ENCODE measurements around the gene SRP68. TPM values are rescaled to one million over a fixed set of nuclear protein-coding genes. Genes with fewer than 3 reads are reported as not detected.

The SRP68 gene
- total RNA-seq, 4 donors from 2014 or later: 32.2 to 43.4 (median 32.6) TPM

- Histone ChIP-seq H3K36me3 (peaks cover 0 to 10% (median 0%) of the 10 kb centered on the region in 3 donors), H3K9me3 (no peaks in the 10 kb centered on the region), H3K4me3 (no peak overlapping the region), H3K27ac (no peak overlapping the region), H3K27me3 (no peaks in the 10 kb centered on the region), H3K4me1 (no peaks in the 10 kb centered on the region)
- TF ChIP-seq CTCF (IDR thresholded peaks at IDR 0.05) (no peak), POLR2A (IDR thresholded peaks at IDR 0.05) (no peak)
- DNase-seq: no peak
These were observed 54.0 kb downstream of the SRP68 start for GRCh38 chr17:76018340-76018680.

GRCh38 chr17:76017481-76018339 lies 54.6 kb downstream of the SRP68 start:
- Histone ChIP-seq H3K9me3 (no peaks in the 10 kb centered on the region), H3K4me1 (no peaks in the 10 kb centered on the region)

GRCh38 chr17:76014925-76015261 lies 57.4 kb downstream of the SRP68 start:
- H3K4me1 ChIP-seq: no peaks in the 10 kb centered on the region
- H3K27ac ChIP-seq: no peak overlapping the region
- H3K36me3 ChIP-seq: peaks cover 0 to 10% (median 0%) of the 10 kb centered on the region in 3 donors
- no peak for DNase-seq
- H3K4me3 ChIP-seq: no peak overlapping the region
- no peaks in the 10 kb centered on the region for H3K27me3 ChIP-seq
- no peak for TF ChIP-seq POLR2A (IDR thresholded peaks at IDR 0.05)
- TF ChIP-seq CTCF (IDR thresholded peaks at IDR 0.05): no peak
- no peaks in the 10 kb centered on the region for H3K9me3 ChIP-seq

More at GRCh38 chr17:76017481-76018339, 54.6 kb downstream of the SRP68 start:
- no peak for DNase-seq
- peaks cover 0 to 10% (median 0%) of the 10 kb centered on the region in 3 donors for H3K36me3 ChIP-seq
- H3K27me3 ChIP-seq: no peaks in the 10 kb centered on the region
- H3K27ac ChIP-seq: no peak overlapping the region
- TF ChIP-seq POLR2A (IDR thresholded peaks at IDR 0.05): no peak
- no peak for TF ChIP-seq CTCF (IDR thresholded peaks at IDR 0.05)
- no peak overlapping the region for H3K4me3 ChIP-seq

GRCh38 chr17:76014100-76014924 lies 58.0 kb downstream of the SRP68 start:
- DNase-seq: peak; percentile 77 to 90 (median 79)
- H3K4me1 ChIP-seq: no peaks in the 10 kb centered on the region
- H3K4me3 ChIP-seq: no peak overlapping the region
- no peaks in the 10 kb centered on the region for H3K27me3 ChIP-seq
- H3K9me3 ChIP-seq: no peaks in the 10 kb centered on the region
- H3K27ac ChIP-seq: no peak overlapping the region
- peaks cover 0 to 8% (median 0%) of the 10 kb centered on the region in 3 donors for H3K36me3 ChIP-seq
- TF ChIP-seq POLR2A (IDR thresholded peaks at IDR 0.05): no peak
- peak; percentile 84 to 96 (median 94) for TF ChIP-seq CTCF (IDR thresholded peaks at IDR 0.05)

- no peak for DNase-seq
- Histone ChIP-seq H3K36me3 (peaks cover 0 to 12% (median 0%) of the 10 kb centered on the region in 3 donors), H3K9me3 (no peaks in the 10 kb centered on the region), H3K27ac (no peak overlapping the region), H3K4me3 (no peak overlapping the region), H3K4me1 (no peaks in the 10 kb centered on the region), H3K27me3 (no peaks in the 10 kb centered on the region)
- no peak for TF ChIP-seq POLR2A (IDR thresholded peaks at IDR 0.05)
- no peak for TF ChIP-seq CTCF (IDR thresholded peaks at IDR 0.05)
These were observed 58.9 kb downstream of the SRP68 start for GRCh38 chr17:76013377-76013932.

All from Peyer's patch (tissue), 4 donors.